Mononuclear cell (primary cell): ENCODE measurements around the gene WDTC1. TPM values are rescaled to one million over a fixed set of nuclear protein-coding genes. Genes with fewer than 3 reads are reported as not detected.

Source experiments
- H3K27me3 ChIP-seq: 2 replicates; pipeline ENCODE4 v1.6.0; 2011; ENCODE audit warnings: low read length, control low read depth; ENCODE audit not compliant: insufficient read depth
- H3K4me1 ChIP-seq: 2 replicates; pipeline ENCODE4 v1.5.1; 2011; ENCODE audit warnings: mild to moderate bottlenecking, low read length, control low read depth; ENCODE audit not compliant: insufficient read depth
- H3K4me3 ChIP-seq: 2 replicates; pipeline ENCODE4 v1.5.1; 2011; ENCODE audit warnings: mild to moderate bottlenecking, low read length, moderate library complexity
- H3K9me3 ChIP-seq: 2 replicates; pipeline ENCODE4 v1.5.1; 2011; ENCODE audit warnings: low read depth, mild to moderate bottlenecking, control low read depth, low read length
- total RNA-seq: library from RNA; depleted of rRNA; stranded (reverse); fragments of >200 nt; gene quantifications from one replicate; pipeline ENCODE4 v1.2.3, GENCODE V29; 2012

WDTC1 gene
- total RNA-seq, 1 donor: 14.1 TPM

- peaks cover 21% of the 10 kb centered on the region for H3K4me1 ChIP-seq
- H3K9me3 ChIP-seq: no peaks in the 10 kb centered on the region
- H3K4me3 ChIP-seq: no peak overlapping the region
- no peaks in the 10 kb centered on the region for H3K27me3 ChIP-seq
Observed at GRCh38 chr1:27303509-27303908, 69.1 kb downstream of the WDTC1 start.

GRCh38 chr1:27306071-27306470, 71.6 kb downstream of the WDTC1 start:
- Histone ChIP-seq H3K9me3 (no peaks in the 10 kb centered on the region), H3K27me3 (no peaks in the 10 kb centered on the region), H3K4me3 (no peak overlapping the region), H3K4me1 (no peaks in the 10 kb centered on the region)

GRCh38 chr1:27306892-27307761, 72.7 kb downstream of the WDTC1 start:
- Histone ChIP-seq H3K4me1 (no peaks in the 10 kb centered on the region), H3K9me3 (no peaks in the 10 kb centered on the region), H3K27me3 (no peaks in the 10 kb centered on the region), H3K4me3 (no peak overlapping the region)

GRCh38 chr1:27307874-27308598, 73.6 kb downstream of the WDTC1 start:
- no peaks in the 10 kb centered on the region for H3K4me1 ChIP-seq
- no peaks in the 10 kb centered on the region for H3K9me3 ChIP-seq
- no peak overlapping the region for H3K4me3 ChIP-seq
- no peaks in the 10 kb centered on the region for H3K27me3 ChIP-seq

GRCh38 chr1:27314169-27314568, 79.7 kb downstream of the WDTC1 start:
- H3K27me3 ChIP-seq: no peaks in the 10 kb centered on the region
- no peaks in the 10 kb centered on the region for H3K4me1 ChIP-seq
- H3K9me3 ChIP-seq: no peaks in the 10 kb centered on the region
- no peak overlapping the region for H3K4me3 ChIP-seq

GRCh38 chr1:27314737-27315136, 80.3 kb downstream of the WDTC1 start:
- Histone ChIP-seq H3K4me1 (no peaks in the 10 kb centered on the region), H3K27me3 (no peaks in the 10 kb centered on the region), H3K9me3 (no peaks in the 10 kb centered on the region), H3K4me3 (no peak overlapping the region)

GRCh38 chr1:27316860-27317259, 82.4 kb downstream of the WDTC1 start:
- H3K9me3 ChIP-seq: no peaks in the 10 kb centered on the region
- H3K27me3 ChIP-seq: no peaks in the 10 kb centered on the region

GRCh38 chr1:27318136-27318535, 83.7 kb downstream of the WDTC1 start:
- H3K9me3 ChIP-seq: no peaks in the 10 kb centered on the region
- H3K4me3 ChIP-seq: no peak overlapping the region
- peaks cover 11% of the 10 kb centered on the region for H3K4me1 ChIP-seq
- H3K27me3 ChIP-seq: no peaks in the 10 kb centered on the region

More at GRCh38 chr1:27316860-27317259, 82.4 kb downstream of the WDTC1 start:
- Histone ChIP-seq H3K4me3 (no peak overlapping the region), H3K4me1 (peaks cover 4% of the 10 kb centered on the region)

GRCh38 chr1:27318596-27318995, 84.2 kb downstream of the WDTC1 start:
- no peaks in the 10 kb centered on the region for H3K9me3 ChIP-seq
- no peak overlapping the region for H3K4me3 ChIP-seq
- H3K4me1 ChIP-seq: peaks cover 16% of the 10 kb centered on the region
- H3K27me3 ChIP-seq: no peaks in the 10 kb centered on the region

GRCh38 chr1:27321813-27322568, 87.6 kb downstream of the WDTC1 start, which contains the start of gene TMEM222:
Gene TMEM222 (plus strand): TSS chr1:27322163. CDS start chr1:27322198, 35 bp downstream.
- Histone ChIP-seq H3K4me1 (peaks cover 32% of the 10 kb centered on the region), H3K9me3 (no peaks in the 10 kb centered on the region), H3K27me3 (no peaks in the 10 kb centered on the region), H3K4me3 (peak within 1 kb of the TSS; percentile 97)

GRCh38 chr1:27322569-27323240, 88.3 kb downstream of the WDTC1 start:
- H3K27me3 ChIP-seq: no peaks in the 10 kb centered on the region
- peak overlapping the region; percentile 97 for H3K4me3 ChIP-seq
- peaks cover 32% of the 10 kb centered on the region for H3K4me1 ChIP-seq
- H3K9me3 ChIP-seq: no peaks in the 10 kb centered on the region

- Histone ChIP-seq H3K27me3 (no peaks in the 10 kb centered on the region), H3K4me3 (no peak overlapping the region), H3K9me3 (no peaks in the 10 kb centered on the region), H3K4me1 (peaks cover 32% of the 10 kb centered on the region)
Observed at GRCh38 chr1:27325286-27325685, 90.9 kb downstream of the WDTC1 start.

- Histone ChIP-seq H3K9me3 (no peaks in the 10 kb centered on the region), H3K4me1 (peaks cover 34% of the 10 kb centered on the region), H3K4me3 (no peak overlapping the region), H3K27me3 (no peaks in the 10 kb centered on the region)
Observed at GRCh38 chr1:27327964-27328363, 93.5 kb downstream of the WDTC1 start.

GRCh38 chr1:27330786-27331185, 96.4 kb downstream of the WDTC1 start:
- Histone ChIP-seq H3K4me3 (no peak overlapping the region), H3K9me3 (no peaks in the 10 kb centered on the region), H3K27me3 (no peaks in the 10 kb centered on the region), H3K4me1 (peaks cover 23% of the 10 kb centered on the region)
